Panc1 (cell line): ENCODE measurements around the gene SMYD4.

ENCODE experiments used
- CTCF ChIP-seq: fragments of 450-650 bp; IDR thresholded peaks from 2 replicates; pipeline ENCODE4 v1.5.1; 2017; ENCODE audit warnings: mild to moderate bottlenecking
- POLR2AphosphoS5 ChIP-seq: IDR thresholded peaks from 2 replicates; pipeline ENCODE4 v1.6.1; 2012; ENCODE audit warnings: mild to moderate bottlenecking, low read depth, low read length, moderate library complexity
- REST ChIP-seq, 2 experiments: IDR thresholded peaks; 2 replicates each; pipeline ENCODE4 v1.6.1; 2011 to 2012; ENCODE audit warnings: low read depth in 2 of 2, control low read depth in 1 of 2, low read length in 1 of 2, mild to moderate bottlenecking in 1 of 2, moderate library complexity in 1 of 2; ENCODE audit not compliant: insufficient read depth in 1 of 2
- SIN3A ChIP-seq: IDR thresholded peaks from 2 replicates; pipeline ENCODE4 v1.6.1; 2012; ENCODE audit warnings: low read depth, mild to moderate bottlenecking, low read length, moderate library complexity, borderline replicate concordance; ENCODE audit not compliant: insufficient read depth

GRCh38 chr17:1733759-1734158 lies 95.9 kb downstream of the SMYD4 start:
- TF ChIP-seq CTCF (no peak), SIN3A (no peak), REST (IDR thresholded peaks at IDR 0.05; ENCODE audit: insufficient read depth in 1 of 2, low read depth in 2 of 2, low read length in 1 of 2) (no peak), POLR2AphosphoS5 (no peak)
